ENCODE measurements around the gene ARMC10. TPM values are rescaled to one million over a fixed set of nuclear protein-coding genes. Genes with fewer than 3 reads are reported as not detected.

The ARMC10 gene
- 25.2 and 35.1 TPM in 2 replicates for total RNA-seq (ENCODE audit: low replicate concordance)

GRCh38 chr7:103074519-103075336, at the start of gene ARMC10, which contains the start of gene FBXL13:
Gene ARMC10, plus strand, starts transcription at chr7:103075140. Its CDS starts 133 bp downstream, at chr7:103075273.
Gene FBXL13, minus strand, starts transcription at chr7:103074796.

Other genes with a start within 250 kb of the ARMC10 start
- gene LRRC17, start 162.1 kb upstream of the ARMC10 start, total RNA-seq (ENCODE audit: low replicate concordance) = 39.7 and 84.9 TPM in 2 replicates
- 1.6 and 9.2 TPM in 2 replicates for gene FBXL13, start 344 bp upstream of the ARMC10 start, total RNA-seq (ENCODE audit: low replicate concordance)
- 9.8 and 11.6 TPM in 2 replicates for gene NAPEPLD, start 74.0 kb downstream of the ARMC10 start, total RNA-seq (ENCODE audit: low replicate concordance)
- gene PMPCB, start 222.3 kb downstream of the ARMC10 start, total RNA-seq (ENCODE audit: low replicate concordance) = 42.7 and 51.4 TPM in 2 replicates

Measured in smooth muscle cell of the coronary artery (primary cell).